Caco-2 (cell line): ENCODE data around the gene P2RX3. TPM values are rescaled to one million over a fixed set of nuclear protein-coding genes. Genes with fewer than 3 reads are reported as not detected.
A peak's percentile ranks its signal among the peaks of the same experiment; 100 is the strongest.

Source experiments
- BruUV-seq: library from RNA; stranded (reverse); fragments of 400-500 nt; replicated peaks from 2 replicates; lab custom pipeline; 2021; lab: Mats Ljungman, UMichigan
- CTCF ChIA-PET: fragments of 300-600 bp; sonication (Branson Sonifier 250); formaldehyde crosslinking; loops from one replicate; lab custom pipeline; 2022; ENCODE audit warnings: antibody characterized with exemption; lab: Charles Lee
- POLR2A ChIA-PET: fragments of 300-600 bp; sonication (Branson Sonifier 250); formaldehyde crosslinking; loops from one replicate; lab custom pipeline; 2022; ENCODE audit warnings: antibody characterized with exemption; lab: Charles Lee
- DNase-seq, 2 experiments: peaks; one replicate each; pipeline versions ENCODE4 v3.0.0 to v3.0.0-alpha.2; 2020 to 2022
- H3K27me3 ChIP-seq: replicated peaks from 2 replicates; pipeline ENCODE4 v1.6.0; 2011; ENCODE audit warnings: low read length; ENCODE audit not compliant: control insufficient read depth, insufficient read depth
- H3K36me3 ChIP-seq: 2 replicates; pipeline ENCODE4 v1.5.1; 2011; ENCODE audit warnings: low read length; ENCODE audit not compliant: control insufficient read depth, insufficient read depth
- H3K4me1 ChIP-seq: fragments of 250-450 bp; sonication (Bioruptor Pico); 2 replicates; pipeline ENCODE4 v1.5.1; 2020; ENCODE audit warnings: mild to moderate bottlenecking
- H3K4me3 ChIP-seq: 2 replicates; pipeline ENCODE4 v1.5.1; 2011; ENCODE audit warnings: low read depth, mild to moderate bottlenecking, control low read depth, low read length
- H3K9me3 ChIP-seq: fragments of 250-450 bp; sonication (Bioruptor Pico); 2 replicates; pipeline ENCODE4 v1.5.1; 2020; ENCODE audit warnings: mild to moderate bottlenecking, moderate library complexity
- H3K27ac Mint-ChIP-seq: one replicate; pipeline ENCODE4 v1.8.0; 2022; ENCODE audit warnings: mixed read lengths; ENCODE audit not compliant: unreplicated experiment
- H3K27me3 Mint-ChIP-seq: one replicate; pipeline ENCODE4 v1.8.0; 2022; ENCODE audit warnings: mixed read lengths; ENCODE audit not compliant: insufficient read depth, unreplicated experiment
- H3K36me3 Mint-ChIP-seq: one replicate; pipeline ENCODE4 v1.8.0; 2022; ENCODE audit warnings: mild to moderate bottlenecking, mixed read lengths; ENCODE audit not compliant: insufficient read depth, unreplicated experiment
- H3K4me1 Mint-ChIP-seq: one replicate; pipeline ENCODE4 v1.8.0; 2022; ENCODE audit warnings: low read depth, mixed read lengths; ENCODE audit not compliant: unreplicated experiment
- H3K4me3 Mint-ChIP-seq: one replicate; pipeline ENCODE4 v1.8.0; 2022; ENCODE audit warnings: mild to moderate bottlenecking, moderate library complexity, mixed read lengths; ENCODE audit not compliant: unreplicated experiment
- H3K9me3 Mint-ChIP-seq: one replicate; pipeline ENCODE4 v1.8.0; 2022; ENCODE audit warnings: mixed read lengths; ENCODE audit not compliant: unreplicated experiment
- CTCF ChIP-seq, 2 experiments: fragments of 200-600 bp in 1 of 2; IDR thresholded peaks; 1 replicate in 1 of 2; 2 replicates in 1 of 2; pipeline versions ENCODE4 v1.5.1 to v1.8.0; 2011 to 2022; ENCODE audit warnings: antibody characterized with exemption in 1 of 2, control low read depth in 1 of 2, inconsistent platforms in 1 of 2, low read depth in 1 of 2, low read length in 1 of 2, mild to moderate bottlenecking in 1 of 2, moderate library complexity in 1 of 2; ENCODE audit not compliant: insufficient read depth in 1 of 2, severe bottlenecking in 1 of 2, unreplicated experiment in 1 of 2
- intact Hi-C: fragments of 100-400 bp; cut with micrococcal nuclease; formaldehyde crosslinking; loops from one replicate; pipeline ENCODE4 v1.10.0; 2022; ENCODE audit not compliant: unreplicated experiment
- total RNA-seq: library from RNA; stranded (reverse); gene quantifications from 2 replicates; pipeline ENCODE4 v1.2.3, GENCODE V29; 2022

P2RX3 gene
- total RNA-seq, 1 experiment from 2014 or later = not detected

GRCh38 chr11:57299150-57299737 lies 38.9 kb upstream of the P2RX3 start:
- Mint-ChIP-seq H3K4me1 (peaks cover 8% of the 10 kb centered on the region), H3K9me3 (no peaks in the 10 kb centered on the region), H3K36me3 (peaks cover 77% of the 10 kb centered on the region), H3K27me3 (no peaks in the 10 kb centered on the region), H3K4me3 (no peak overlapping the region), H3K27ac (no peak overlapping the region)
- H3K27me3 ChIP-seq = no peaks in the 10 kb centered on the region
- ChIA-PET POLR2A (no interaction called here), CTCF (no interaction called here)
- no peaks in the 10 kb centered on the region; the same call in 1 of the 2 replicates for H3K9me3 ChIP-seq
- H3K36me3 ChIP-seq = peaks cover 22% of the 10 kb centered on the region
- TSS peak; percentile 14 for BruUV-seq
- no peak for DNase-seq
- intact Hi-C loops = no loop called here
- TF ChIP-seq CTCF (IDR thresholded peaks at IDR 0.05; ENCODE audit: insufficient read depth in 1 of 2, low read depth in 1 of 2, low read length in 1 of 2, severe bottlenecking in 1 of 2, unreplicated experiment in 1 of 2) = no peak
- peaks cover 9% of the 10 kb centered on the region for H3K4me1 ChIP-seq
- no peak overlapping the region for H3K4me3 ChIP-seq

GRCh38 chr11:57300785-57301184 lies 37.4 kb upstream of the P2RX3 start:
- no peak overlapping the region for H3K27ac Mint-ChIP-seq
- H3K4me3 ChIP-seq = no peak overlapping the region
- H3K4me3 Mint-ChIP-seq = no peak overlapping the region
- DNase-seq = no peak
- no peaks in the 10 kb centered on the region; the same call in 1 of the 2 replicates for H3K9me3 ChIP-seq
- H3K9me3 Mint-ChIP-seq = no peaks in the 10 kb centered on the region
- BruUV-seq = no TSS peak
- intact Hi-C loops = no loop called here
- TF ChIP-seq CTCF (IDR thresholded peaks at IDR 0.05; ENCODE audit: insufficient read depth in 1 of 2, low read depth in 1 of 2, low read length in 1 of 2, severe bottlenecking in 1 of 2, unreplicated experiment in 1 of 2) = no peak
- H3K27me3 ChIP-seq = no peaks in the 10 kb centered on the region
- no peaks in the 10 kb centered on the region for H3K27me3 Mint-ChIP-seq
- ChIA-PET POLR2A (no interaction called here), CTCF (no interaction called here)
- peaks cover 9% of the 10 kb centered on the region; the same call in 1 of the 2 replicates for H3K4me1 ChIP-seq
- peaks cover 8% of the 10 kb centered on the region for H3K4me1 Mint-ChIP-seq
- H3K36me3 Mint-ChIP-seq = peaks cover 84% of the 10 kb centered on the region
- peaks cover 22% of the 10 kb centered on the region for H3K36me3 ChIP-seq

GRCh38 chr11:57301711-57302423 lies 36.3 kb upstream of the P2RX3 start:
- Histone ChIP-seq H3K4me1 (peaks cover 2% of the 10 kb centered on the region; the same call in 1 of the 2 replicates), H3K36me3 (peaks cover 22% of the 10 kb centered on the region), H3K4me3 (no peak overlapping the region), H3K27me3 (no peaks in the 10 kb centered on the region), H3K9me3 (no peaks in the 10 kb centered on the region; the same call in 1 of the 2 replicates)
- intact Hi-C loops = no loop called here
- H3K27ac Mint-ChIP-seq = no peak overlapping the region
- ChIA-PET POLR2A (no interaction called here), CTCF (no interaction called here)
- H3K36me3 Mint-ChIP-seq = peaks cover 85% of the 10 kb centered on the region
- peaks cover 9% of the 10 kb centered on the region for H3K4me1 Mint-ChIP-seq
- TF ChIP-seq CTCF (IDR thresholded peaks at IDR 0.05; ENCODE audit: insufficient read depth in 1 of 2, low read depth in 1 of 2, low read length in 1 of 2, severe bottlenecking in 1 of 2, unreplicated experiment in 1 of 2) = no peak
- DNase-seq = no peak
- no peak overlapping the region for H3K4me3 Mint-ChIP-seq
- H3K9me3 Mint-ChIP-seq = no peaks in the 10 kb centered on the region
- no TSS peak for BruUV-seq
- no peaks in the 10 kb centered on the region for H3K27me3 Mint-ChIP-seq
